ENCODE measurements around the gene MED20. TPM values are rescaled to one million over a fixed set of nuclear protein-coding genes. Genes with fewer than 3 reads are reported as not detected.

The MED20 gene
- total and polyA plus RNA-seq, 2 donors (not counting 3 experiments of a cell fraction or from before 2014, with no cell fraction given): 30.4 to 37.8 TPM

- intact Hi-C loops (cut with micrococcal nuclease): no loop called here
- CTCF ChIA-PET: interaction anchor here (1.1 to 1.4 kb wide), 2 partner anchors 26 to 81 kb away, joined by 4 to 5 read pairs; no protein-coding TSS in a partner anchor
- POLR2A ChIA-PET: no interaction called here
Measured at GRCh38 chr6:41963371-41963770, 42.4 kb upstream of the MED20 start.

More at GRCh38 chr6:41963371-41963770, 42.4 kb upstream of the MED20 start:
- Histone ChIP-seq H3K9me3 (replicated peaks; ENCODE audit: control insufficient read depth, insufficient read depth, low read length) (no peaks in the 10 kb centered on the region), H3K9me1 (replicated peaks; ENCODE audit: control insufficient read depth, extremely low read depth, insufficient read depth, low read length) (no peaks in the 10 kb centered on the region), H3K9ac (replicated peaks; ENCODE audit: extremely low read depth, insufficient read depth, low read length) (no peak overlapping the region), H3K4me1 (ENCODE audit: control insufficient read depth, extremely low read depth, insufficient read depth, low read length) (peaks cover 31% of the 10 kb centered on the region), H3K4me3 (replicated peaks in 1 of 3; ENCODE audit: insufficient read depth in 1 of 3, low read depth in 1 of 3, low read length in 3 of 3) (no peak overlapping the region), H3K27me3 (ENCODE audit: control insufficient read depth in 2 of 2, insufficient read depth in 2 of 2, low read length in 2 of 2) (no peaks in the 10 kb centered on the region), H3K36me3 (ENCODE audit: control insufficient read depth in 2 of 2, extremely low read depth in 1 of 2, insufficient read depth in 2 of 2, low read length in 2 of 2) (no peaks in the 10 kb centered on the region), H3K4me2 (ENCODE audit: insufficient read depth, low read length) (no peak overlapping the region), H3K27ac (ENCODE audit: insufficient read depth, low read depth, low read length) (no peak overlapping the region), H2AFZ (ENCODE audit: low read depth, low read length) (no peak overlapping the region), H3K79me2 (ENCODE audit: control insufficient read depth, insufficient read depth, low read length) (no peaks in the 10 kb centered on the region), H4K20me1 (replicated peaks; ENCODE audit: control insufficient read depth, extremely low read depth, insufficient read depth, low read length) (no peaks in the 10 kb centered on the region)
- TF ChIP-seq MAX (IDR thresholded peaks at IDR 0.05; ENCODE audit: insufficient read depth, insufficient read length) (no peak), POLR2AphosphoS5 (IDR thresholded peaks at IDR 0.05; ENCODE audit: insufficient read depth, low read depth, low read length) (no peak), GATA2 (IDR thresholded peaks at IDR 0.05; ENCODE audit: insufficient read depth, insufficient read length, low read depth, low read length) (no peak), JUN (IDR thresholded peaks at IDR 0.05; ENCODE audit: borderline replicate concordance, insufficient read depth, insufficient read length, low read depth) (no peak), EZH2 (IDR thresholded peaks at IDR 0.05; ENCODE audit: borderline replicate concordance, low read depth, low read length, severe bottlenecking) (no peak), FOS (IDR thresholded peaks at IDR 0.05; ENCODE audit: borderline replicate concordance, insufficient read depth, low read length) (no peak), POLR2A (IDR thresholded peaks at IDR 0.05; ENCODE audit: low read depth, low read length) (no peak), MYC (IDR thresholded peaks at IDR 0.05; ENCODE audit: low read depth, low read length) (no peak)
- TF ChIP-seq, protein P1, sequence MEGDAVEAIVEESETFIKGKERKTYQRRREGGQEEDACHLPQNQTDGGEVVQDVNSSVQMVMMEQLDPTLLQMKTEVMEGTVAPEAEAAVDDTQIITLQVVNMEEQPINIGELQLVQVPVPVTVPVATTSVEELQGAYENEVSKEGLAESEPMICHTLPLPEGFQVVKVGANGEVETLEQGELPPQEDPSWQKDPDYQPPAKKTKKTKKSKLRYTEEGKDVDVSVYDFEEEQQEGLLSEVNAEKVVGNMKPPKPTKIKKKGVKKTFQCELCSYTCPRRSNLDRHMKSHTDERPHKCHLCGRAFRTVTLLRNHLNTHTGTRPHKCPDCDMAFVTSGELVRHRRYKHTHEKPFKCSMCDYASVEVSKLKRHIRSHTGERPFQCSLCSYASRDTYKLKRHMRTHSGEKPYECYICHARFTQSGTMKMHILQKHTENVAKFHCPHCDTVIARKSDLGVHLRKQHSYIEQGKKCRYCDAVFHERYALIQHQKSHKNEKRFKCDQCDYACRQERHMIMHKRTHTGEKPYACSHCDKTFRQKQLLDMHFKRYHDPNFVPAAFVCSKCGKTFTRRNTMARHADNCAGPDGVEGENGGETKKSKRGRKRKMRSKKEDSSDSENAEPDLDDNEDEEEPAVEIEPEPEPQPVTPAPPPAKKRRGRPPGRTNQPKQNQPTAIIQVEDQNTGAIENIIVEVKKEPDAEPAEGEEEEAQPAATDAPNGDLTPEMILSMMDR (IDR thresholded peaks at IDR 0.05; ENCODE audit: extremely low read depth in 1 of 2, insufficient read depth in 1 of 2, low read depth in 1 of 2, low read length in 2 of 2): no peak
- BruUV-seq (replicated peaks): no TSS peak
- dilution Hi-C loops (cut with MboI; ENCODE audit: extremely low pct_ligation_motif_present, low sequenced_read_pairs): no loop called here
- no peak for DNase-seq (ENCODE audit: low read depth, low spot score)
- no peak for FAIRE-seq

All from endothelial cell of umbilical vein (primary cell).